Endometrium (tissue), 2 donors: ENCODE measurements around the gene GAREM2.

Source experiments
- FAIRE-seq: peaks from 2 replicates; lab custom pipeline; 2012; peaks lifted over from hg19 to GRCh38; lab: Jason Lieb, UNC
- donor health status: control.
- donor health status: control.

The GAREM2 gene

DNA sequence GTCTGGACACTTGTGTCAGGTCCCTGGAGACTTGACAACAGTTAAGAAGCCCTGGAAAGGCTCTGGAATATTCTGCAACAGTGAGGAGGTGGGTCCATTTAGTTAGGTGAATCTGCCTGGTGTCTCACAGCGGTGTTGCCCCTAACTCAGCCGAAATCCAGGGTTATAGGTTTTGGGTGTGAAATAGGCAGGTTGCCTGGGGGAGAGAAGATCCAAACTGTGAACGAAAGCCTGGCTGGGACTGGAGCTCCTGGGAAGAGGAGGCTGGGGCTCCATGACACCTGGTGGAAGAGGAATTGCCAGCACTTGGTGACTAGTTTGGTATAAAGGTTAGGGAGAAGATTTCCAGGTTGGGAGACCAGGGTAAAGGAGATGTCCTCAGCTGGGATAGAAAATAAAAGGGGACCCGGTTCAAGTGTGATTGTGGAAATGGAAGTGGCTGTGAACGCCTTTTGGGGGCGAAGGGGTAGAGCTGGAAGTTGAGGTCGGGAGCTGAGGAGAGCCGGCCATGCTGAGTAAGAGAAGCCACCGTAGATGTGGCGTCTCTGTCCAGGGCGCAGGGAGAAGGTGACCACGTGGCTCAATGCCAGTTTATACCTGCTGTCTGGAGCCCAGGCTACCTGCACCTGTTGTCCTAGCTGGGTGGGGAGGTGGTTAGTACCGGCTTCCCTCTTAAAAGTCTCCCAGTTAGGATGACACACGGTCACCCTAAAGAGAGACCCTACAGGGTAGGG lies 3.0 kb upstream of the GAREM2 start:
- no peak for FAIRE-seq

DNA sequence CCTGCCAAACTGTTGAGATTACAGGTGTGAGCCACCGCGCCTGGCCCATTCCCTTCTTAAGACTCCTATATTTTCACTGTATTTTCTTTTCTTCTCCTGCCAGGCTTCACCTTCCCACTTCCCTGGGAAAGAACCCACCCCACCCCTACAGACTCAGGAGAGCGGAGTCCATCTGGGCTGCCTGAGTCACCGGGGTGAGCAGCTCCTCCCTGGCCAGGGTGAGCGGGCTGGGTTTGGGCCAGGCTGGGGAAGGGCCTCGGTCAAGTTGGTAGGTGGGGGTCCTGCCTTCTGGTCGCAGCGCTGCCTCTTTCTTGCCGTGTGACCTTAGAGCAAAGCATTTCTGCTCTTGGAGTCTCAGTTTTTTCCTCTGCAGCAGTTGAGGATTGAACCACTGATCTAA lies 2.1 kb upstream of the GAREM2 start:
- FAIRE-seq: no peak

DNA sequence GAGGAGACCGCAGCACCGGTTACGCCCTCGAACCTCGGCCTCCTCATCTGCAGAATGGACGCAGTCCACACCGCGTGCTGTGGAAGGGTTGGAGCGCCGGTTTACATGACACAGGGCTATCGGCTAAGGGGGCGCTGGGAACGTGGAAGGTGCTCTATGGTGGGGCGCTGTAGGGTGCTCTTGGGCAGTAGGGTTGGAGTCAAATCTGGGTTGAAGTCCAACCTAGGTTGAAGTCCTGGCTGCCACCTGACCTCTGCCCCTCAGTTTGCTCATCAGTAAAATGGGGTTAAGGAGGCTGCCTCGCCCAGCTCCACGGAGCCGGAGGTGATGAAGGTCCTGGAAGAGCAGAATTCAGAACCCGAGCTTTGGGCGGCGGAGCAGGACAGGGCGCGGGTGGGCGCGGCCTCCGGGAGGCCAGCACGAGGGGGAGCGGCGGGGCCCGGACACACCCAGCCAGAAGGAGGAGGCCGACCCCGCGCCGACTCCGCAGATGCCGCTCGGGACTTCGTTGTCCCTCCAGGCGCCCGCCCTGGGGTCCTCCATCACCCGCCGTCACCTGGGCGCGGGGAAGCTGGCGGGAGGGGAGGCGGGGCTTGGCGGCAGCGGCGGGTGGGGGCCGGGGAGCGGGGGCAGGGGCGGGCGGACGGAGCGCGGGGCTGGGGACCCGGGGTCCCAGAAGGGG lies 558 bp upstream of the GAREM2 start:
- FAIRE-seq: no peak

DNA sequence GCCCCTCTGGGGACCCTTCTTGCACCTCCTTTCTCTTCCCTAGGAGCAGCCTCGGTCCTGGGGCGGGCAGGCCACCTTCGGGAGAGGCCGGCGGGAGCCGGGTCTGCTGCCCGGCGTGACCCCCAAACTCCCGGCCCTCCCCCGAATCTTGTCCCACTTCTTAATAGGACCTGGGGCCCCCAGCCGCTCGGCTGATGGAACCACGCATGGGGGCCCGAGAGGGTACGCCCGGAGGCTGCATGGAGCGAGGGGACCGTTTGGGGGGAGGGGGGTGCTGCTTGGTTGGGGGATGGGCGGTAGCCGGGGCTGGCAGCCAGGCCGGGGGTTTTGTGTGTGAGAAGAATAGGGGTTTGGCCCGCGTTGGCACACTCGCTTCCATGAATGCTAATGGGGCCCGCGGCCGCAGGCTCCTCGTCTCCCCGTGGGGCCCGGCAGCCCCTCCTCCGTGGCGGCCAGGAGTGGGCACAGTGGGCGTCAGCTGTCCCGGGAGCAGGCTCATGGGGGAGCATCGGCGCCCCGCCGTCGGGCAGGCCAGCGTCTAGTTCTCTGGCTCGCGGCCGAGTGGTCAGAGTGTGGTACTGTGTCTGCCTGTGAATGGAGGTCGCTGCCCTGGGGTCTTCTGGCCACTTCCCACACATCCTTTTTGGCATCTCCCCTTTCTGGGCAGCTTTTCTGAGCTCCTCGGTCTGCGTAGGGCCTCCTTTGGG lies 1.0 kb downstream of the GAREM2 start:
- no peak for FAIRE-seq

DNA sequence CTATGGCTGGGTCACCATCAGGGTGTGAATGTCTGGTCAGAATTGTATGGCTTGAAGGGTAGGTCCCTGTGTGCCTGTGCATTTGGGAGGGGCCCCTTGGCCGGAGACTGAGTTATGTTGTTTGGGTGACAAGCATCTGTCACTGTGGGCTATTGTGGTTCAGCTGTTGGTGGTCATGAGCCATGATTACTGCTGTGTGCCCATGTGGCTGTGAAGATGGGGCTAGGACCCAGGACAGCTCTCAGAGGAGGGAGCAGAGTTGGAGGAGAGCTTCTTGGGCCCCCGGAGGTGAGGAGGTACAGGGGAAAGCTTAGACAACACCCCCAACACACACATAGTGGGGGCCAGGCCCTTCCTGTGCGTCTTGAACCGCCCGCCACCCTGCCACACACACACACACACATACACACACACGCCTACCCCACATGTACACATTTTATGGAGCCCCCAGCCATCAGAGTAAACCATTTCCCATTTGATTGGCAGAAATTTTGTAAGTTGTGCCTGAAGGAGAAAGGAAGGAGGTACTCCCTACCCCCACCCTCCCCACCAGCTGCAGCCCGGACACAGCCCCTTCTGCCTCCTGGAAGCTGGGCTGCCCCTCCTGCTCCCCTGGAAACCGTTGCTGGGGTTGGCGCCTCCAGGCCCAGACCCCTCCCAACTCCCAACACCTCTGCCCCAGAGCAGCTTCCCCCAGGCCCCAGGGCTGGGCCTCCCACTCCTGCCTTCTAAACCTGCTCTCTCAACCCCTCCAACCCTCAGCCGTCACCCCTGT lies 2.0 kb downstream of the GAREM2 start:
- FAIRE-seq: no peak

DNA sequence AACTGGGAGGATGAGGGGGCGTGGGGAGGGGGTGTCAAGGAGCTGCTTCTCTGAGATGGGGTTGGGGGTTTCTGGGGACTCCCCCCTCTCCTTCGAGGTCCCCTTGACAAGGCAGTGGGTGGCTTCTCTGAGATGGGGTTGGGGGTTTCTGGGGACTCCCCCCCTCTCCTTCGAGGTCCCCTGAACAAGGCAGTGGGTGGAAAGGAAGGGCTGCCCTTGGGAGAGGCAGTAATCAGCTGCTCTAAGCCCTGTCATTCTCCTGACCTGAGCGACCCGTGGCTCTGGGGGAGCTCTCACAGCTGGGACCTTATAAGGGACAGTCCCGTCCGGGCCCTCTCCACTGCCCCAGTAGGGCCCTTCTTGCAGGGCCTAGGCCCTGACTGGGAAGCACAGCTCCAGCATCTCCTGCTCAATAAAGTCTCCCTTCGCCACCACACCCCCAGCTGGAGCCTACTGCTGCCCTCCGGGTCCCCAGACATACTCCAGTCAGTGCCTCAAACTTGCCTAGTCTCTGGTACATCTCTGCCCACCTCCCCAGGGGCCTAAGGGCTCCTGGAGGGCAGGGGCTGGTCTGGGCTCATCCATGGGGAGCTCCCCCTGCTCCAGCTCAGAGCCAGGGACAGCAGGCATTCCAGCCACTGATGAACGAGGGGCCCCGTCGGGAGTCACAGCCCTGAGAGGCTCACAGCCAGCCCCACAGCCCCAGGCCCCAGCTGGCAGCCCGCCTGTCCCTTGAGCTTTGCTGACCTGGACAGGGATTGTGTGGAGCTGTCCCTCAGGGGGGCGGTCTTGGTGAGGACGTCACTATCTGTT lies 2.8 kb downstream of the GAREM2 start:
- FAIRE-seq: no peak

DNA sequence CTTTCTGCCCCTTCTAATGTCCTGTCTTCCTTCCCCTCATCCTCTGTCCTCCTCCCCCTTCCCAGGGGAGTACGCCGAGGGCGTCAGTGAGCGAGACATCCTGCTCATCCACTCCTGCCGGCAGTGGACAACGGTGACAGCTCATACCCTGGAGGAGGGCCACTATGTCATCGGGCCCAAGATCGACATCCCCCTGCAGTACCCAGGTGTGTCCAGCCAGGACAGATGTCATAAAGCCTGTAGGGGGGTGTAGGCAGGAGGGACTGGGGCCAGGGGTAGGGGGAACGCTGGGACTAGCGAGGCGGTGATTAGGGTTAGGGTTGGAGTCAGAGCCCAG lies 3.4 kb downstream of the GAREM2 start:
- FAIRE-seq: no peak

DNA sequence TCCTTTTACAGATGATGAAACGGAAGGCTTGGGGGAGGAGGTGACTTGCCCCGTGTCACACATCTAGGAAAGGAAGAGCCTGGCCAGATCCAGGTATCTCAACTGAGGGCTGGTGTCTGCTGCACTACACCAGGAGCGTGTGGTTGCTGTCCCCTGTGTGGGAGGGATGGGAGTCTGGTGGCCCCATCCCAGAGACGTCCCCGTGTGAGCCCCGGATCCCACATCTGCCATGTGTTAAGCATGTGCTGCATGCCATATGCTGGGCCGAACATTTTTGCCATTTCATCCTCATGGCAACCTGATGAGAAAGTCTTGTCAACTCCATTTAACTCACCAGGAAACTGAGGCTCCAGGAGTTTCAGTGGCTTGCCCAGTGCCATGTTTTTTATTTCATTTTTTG lies 4.2 kb downstream of the GAREM2 start:
- no peak for FAIRE-seq

DNA sequence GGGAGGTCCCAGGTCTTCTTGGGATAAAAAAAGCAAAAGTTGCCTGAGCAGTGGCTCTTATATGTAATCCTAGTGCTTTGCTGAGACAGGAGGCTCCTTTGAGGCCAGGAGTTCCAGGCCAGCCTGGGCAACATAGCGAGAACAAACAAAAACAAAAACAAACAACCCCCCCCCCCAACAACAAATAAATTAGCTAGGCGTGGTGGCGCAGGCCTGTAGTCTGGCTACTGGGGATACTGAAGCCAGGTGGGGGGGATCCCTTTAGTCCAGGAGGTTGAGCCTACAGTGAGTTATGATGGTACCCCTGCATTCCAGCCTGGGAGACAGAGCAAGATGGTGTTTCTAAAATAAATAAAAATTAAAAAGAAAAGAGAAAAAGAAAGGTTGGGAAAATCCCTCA lies 5.4 kb downstream of the GAREM2 start:
- no peak for FAIRE-seq

DNA sequence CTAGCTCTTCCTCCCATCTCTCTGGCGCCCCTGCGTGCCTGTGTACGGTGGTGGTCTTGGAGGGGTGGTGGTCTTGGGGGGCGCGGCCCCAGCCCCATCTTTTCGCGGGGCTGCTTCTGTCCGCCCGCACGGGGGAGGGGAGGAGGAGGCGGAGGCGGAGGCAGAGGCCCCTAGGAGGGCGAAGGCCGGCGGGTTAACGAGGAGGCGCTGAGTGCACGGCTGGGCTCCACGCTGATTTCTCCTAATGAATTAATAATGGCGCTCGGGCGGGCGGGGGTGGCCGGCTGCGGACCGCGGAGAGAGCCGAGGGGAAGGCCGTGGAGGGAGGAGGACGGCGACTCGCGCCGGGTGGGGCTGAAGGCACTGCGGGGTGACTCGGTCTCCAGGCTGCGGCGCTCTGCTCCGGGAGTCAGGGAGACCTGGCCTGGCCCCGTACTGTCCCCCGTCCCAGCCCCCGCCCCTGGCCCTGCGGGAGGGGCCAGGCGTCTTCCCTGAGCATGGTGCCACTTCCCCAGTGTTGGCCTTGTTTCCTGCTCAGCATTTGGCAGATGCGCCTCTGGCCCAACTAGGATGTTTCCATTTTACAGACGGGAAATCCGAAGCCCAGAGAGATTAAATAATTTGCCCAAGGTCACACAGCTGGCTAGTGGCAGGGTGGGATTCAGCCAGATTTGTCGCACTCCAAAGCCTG lies 6.0 kb downstream of the GAREM2 start:
- FAIRE-seq: no peak

DNA sequence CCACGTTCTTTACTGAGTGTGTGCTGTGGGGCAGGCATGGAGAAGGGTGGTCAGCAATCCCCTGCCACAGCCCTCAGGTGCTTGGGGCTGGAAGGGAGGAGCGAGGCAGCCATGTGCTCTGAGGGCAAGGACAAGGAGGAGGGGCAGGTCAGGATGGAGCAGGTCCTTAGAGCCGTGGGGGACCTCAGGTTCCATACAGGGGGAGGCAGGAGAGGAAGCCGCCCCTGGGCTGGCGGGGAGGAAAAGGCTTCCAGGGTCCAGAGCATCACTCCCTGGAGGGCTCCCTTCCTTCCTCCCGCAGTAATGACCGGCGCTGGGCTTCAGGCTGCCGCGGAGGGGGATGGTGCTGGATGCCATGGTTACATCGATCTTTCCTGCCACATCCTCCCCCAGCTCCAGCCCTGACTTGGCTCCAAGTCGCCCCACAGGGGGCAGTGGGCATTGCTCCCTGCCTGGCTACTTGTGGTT lies 6.6 kb downstream of the GAREM2 start:
- FAIRE-seq: no peak

DNA sequence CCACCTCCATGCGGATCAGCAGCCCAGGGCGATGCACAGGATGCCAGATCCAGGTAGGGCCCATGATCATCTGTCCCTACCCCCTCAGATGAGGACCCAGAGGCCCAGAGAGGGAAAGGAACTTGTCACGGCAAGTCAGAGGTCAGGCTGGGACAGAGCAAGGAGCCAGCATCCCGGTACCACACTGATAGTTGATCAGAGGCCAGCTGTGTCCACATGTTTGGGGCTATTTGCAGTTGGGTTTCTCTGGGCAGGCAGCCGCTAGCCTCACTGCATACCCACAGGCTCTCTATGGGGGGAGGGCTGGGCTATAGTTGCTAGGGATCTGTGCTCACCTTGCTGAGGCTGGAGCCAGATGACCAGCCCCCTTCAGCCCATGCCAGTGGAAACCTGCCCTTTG lies 9.6 kb downstream of the GAREM2 start:
- FAIRE-seq: no peak

DNA sequence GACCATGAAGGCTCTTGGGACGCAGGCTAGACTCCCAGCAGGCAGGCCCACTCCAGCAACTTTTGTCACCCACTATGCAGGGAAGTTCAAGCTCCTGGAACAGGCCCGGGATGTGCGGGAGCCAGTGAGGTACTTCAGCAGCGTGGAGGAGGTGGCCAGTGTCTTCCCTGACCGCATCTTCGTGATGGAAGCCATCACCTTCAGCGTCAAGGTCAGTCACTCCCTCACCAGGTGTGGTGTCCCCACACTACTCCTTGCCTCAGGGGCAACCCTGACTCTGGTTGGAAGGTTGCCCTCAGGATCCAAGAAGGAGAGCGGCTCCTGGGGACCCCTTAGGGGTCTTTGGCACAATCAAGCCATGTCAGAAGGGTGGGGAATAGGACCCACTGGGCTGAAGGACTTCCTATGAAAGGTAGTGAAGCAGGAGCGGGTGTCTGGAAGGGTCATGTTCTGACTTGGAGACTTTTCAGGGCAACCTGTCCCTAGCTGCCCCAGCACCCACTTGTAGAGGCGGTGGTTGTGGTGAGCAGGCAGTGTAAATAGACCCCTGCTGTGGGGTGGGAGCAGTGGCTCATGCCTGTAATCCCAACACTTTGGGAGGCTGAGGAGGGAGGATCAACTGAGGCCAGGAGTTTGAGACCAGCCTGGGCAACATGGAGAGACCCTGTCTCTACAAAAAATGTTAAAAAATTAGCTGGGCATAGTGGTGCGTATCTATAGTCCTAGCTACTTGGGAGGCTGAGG lies 10.2 kb downstream of the GAREM2 start:
- FAIRE-seq: no peak

DNA sequence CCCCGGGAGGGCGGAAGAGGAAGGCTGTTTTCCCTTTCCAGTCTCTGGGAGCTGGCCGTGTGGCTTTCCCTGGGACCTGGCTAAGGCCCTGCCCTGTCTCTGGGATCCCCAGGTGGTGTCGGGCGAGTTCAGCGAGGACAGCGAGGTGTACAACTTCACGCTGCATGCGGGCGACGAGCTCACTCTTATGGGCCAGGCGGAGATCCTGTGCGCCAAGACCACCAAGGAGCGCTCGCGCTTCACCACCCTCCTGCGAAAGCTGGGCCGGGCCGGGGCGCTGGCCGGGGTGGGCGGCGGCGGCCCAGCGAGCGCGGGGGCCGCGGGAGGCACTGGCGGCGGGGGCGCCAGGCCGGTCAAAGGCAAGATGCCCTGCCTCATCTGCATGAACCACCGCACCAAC lies 11.2 kb downstream of the GAREM2 start:
- no peak for FAIRE-seq

DNA sequence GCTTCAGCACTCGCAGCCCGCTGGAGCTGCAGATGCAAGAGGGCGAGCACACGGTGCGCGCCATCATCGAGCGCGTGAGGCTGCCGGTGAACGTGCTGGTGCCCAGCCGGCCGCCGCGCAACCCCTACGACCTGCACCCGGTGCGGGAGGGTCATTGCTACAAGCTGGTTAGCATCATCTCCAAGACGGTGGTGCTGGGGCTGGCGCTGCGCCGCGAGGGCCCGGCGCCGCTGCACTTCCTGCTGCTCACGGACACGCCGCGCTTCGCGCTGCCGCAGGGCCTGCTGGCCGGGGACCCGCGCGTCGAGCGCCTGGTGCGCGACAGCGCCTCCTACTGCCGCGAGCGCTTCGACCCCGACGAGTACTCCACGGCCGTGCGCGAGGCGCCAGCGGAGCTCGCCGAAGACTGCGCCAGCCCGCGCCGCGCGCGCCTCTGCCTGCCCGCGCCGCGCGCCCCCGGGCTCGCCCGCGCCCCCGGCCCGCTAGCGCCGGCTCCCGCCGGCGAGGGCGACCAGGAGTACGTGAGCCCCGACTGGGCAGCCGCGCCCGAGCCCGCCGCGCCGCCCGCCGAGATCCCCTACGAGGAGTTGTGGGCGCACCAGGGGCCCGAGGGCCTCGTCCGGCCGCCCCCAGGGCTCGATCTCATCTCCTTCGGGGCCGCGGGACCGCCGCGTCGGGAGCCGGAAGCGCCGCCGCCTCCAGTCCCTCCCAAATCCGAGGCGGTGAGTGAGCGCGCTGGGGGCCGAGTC lies 11.8 kb downstream of the GAREM2 start:
- no peak for FAIRE-seq

DNA sequence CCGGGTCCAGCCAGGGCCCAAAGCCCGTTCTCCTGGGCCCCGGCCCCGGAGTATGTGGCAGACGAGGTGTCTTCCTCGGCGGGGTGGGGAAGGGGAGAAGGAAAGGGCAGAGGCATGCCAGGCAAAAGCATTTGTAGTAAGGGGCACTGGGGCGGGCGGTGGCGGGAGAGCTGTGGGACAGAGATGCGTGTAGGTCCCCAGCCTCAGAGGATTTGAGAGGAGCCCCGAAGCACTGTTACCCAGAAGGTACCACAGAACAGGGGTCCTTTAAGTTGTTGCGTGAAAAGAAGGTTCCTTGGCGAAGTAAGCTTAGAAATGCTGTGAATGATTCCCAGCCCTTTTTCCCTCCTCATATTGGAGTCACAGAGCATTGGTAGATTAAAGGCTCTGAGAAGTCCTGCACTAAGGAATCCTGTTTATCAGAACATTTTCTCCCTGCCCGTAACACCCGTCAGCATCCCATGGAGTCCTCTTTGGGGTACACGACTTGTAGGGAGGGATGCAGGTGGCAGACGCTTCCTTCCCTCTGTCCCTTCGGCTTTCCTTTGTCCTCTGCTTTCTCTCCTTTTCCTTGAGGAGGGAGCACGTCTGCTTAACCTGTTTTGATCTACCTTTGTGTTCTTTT lies 12.5 kb downstream of the GAREM2 start:
- no peak for FAIRE-seq

DNA sequence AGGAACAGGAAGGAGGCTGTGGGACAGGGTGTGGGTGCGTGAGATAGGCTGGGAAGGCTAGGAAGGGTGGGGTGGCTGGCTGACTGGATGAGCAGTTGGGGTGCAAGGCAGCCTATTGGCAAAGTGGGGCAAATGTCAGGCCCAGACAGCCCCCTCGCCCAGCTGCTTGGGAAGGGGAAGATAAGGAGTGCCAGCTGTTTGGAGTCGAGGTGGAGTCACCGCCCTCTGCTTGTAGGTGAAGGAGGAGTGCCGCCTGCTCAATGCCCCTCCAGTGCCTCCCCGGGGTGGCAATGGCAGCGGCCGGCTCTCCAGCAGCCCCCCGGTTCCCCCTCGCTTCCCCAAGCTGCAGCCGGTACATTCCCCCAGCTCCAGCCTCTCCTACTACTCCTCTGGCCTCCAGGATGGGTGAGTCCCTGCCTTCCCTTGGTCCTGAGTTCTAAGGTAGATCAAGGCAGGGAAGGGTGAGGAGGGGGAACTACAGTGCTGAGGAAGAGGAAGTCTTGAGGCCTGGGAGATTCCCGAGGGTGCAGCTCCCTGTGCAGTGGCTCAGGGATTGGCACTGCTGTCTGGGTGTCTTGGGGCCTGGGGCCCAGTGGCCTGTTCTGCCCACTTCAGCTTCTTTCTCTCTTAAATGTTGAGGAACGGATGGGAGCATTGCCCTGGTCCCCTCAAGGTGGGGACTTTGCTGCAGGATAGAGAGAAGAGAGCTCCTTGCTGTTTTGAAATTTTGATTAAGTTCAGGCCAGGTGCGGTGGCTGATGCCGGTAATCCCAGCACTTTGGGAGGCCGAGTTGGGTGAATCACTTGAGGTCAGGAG lies 13.3 kb downstream of the GAREM2 start:
- FAIRE-seq: no peak

DNA sequence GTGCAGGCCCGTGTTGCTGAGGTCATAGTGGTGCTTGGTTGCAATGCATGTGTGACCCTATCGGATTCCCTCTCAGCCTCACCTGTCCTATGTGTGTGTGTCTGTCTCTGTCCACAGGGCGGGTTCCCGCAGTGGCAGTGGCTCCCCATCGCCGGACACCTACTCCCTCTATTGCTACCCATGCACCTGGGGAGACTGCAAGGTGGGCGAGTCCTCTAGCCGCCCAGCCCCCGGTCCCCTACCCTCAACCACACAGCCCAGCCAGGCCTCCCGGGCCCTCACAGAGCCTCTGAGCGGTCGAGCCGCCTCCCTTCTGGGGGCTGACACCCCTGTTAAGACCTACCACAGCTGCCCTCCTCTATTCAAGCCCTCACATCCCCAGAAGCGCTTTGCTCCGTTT lies 14.2 kb downstream of the GAREM2 start:
- no peak for FAIRE-seq
